HepG2 (cell line): ENCODE measurements around the gene ANO6. TPM values are rescaled to one million over a fixed set of nuclear protein-coding genes. Genes with fewer than 3 reads are reported as not detected.

Experiments
- ATAC-seq: fragments of 200-7000 bp; cut with Tn5 transposase; 3 replicates; pipeline ENCODE4 v1.9.1; 2020; ENCODE audit warnings: mild to moderate bottlenecking, moderate library complexity
- BruUV-seq: library from RNA; stranded (reverse); fragments of 400-500 nt; replicated peaks from 2 replicates; lab custom pipeline; 2021; lab: Mats Ljungman, UMichigan
- CTCF ChIA-PET: fragments of 300-600 bp; formaldehyde crosslinking; extraction: SDS; loops from one replicate; lab custom pipeline; 2021; ENCODE audit warnings: low total read pairs, inconsistent platforms, low intra/inter-chr PET ratio; lab: Yijun Ruan, JAX
- POLR2A ChIA-PET: fragments of 350-600 bp; sonication (Branson Sonifier 250); formaldehyde crosslinking; loops from one replicate; lab custom pipeline; 2020; ENCODE audit warnings: antibody characterized with exemption, inconsistent platforms; lab: Yijun Ruan, JAX
- DNase-seq: peaks from one replicate; pipeline ENCODE4 v3.0.0-alpha.2; 2015; ENCODE audit warnings: low spot score
- FAIRE-seq: peaks from 3 replicates; lab custom pipeline; 2011; peaks lifted over from hg19 to GRCh38; lab: Jason Lieb, UNC
- H2AFZ ChIP-seq: one replicate; pipeline ENCODE4 v1.6.1; 2011; ENCODE audit warnings: low read length, inconsistent platforms
- H3K27ac ChIP-seq: fragments of 300-600 bp; 3 replicates; pipeline ENCODE4 v1.8.0; 2011; ENCODE audit warnings: mixed run types, mild to moderate bottlenecking, mixed read lengths, low read length, inconsistent platforms; ENCODE audit not compliant: insufficient read depth; ENCODE audit errors: extremely low read length
- H3K27me3 ChIP-seq, 2 experiments: fragments of 200-600 bp in 1 of 2; 2 replicates in 1 of 2; 3 replicates in 1 of 2; pipeline versions ENCODE4 v1.6.0 to v1.8.0; 2011; ENCODE audit warnings: low read length in 2 of 2, mild to moderate bottlenecking in 2 of 2, moderate library complexity in 2 of 2, inconsistent platforms in 1 of 2; ENCODE audit not compliant: insufficient read depth in 2 of 2, control insufficient read depth in 1 of 2
- H3K36me3 ChIP-seq, 2 experiments: fragments of 200-600 bp in 1 of 2; replicated peaks in 1 of 2; 2 replicates in 1 of 2; 3 replicates in 1 of 2; pipeline versions ENCODE4 v1.5.1 to v1.8.0; 2011; ENCODE audit warnings: low read length in 2 of 2, inconsistent platforms in 1 of 2; ENCODE audit not compliant: insufficient read depth in 2 of 2, control insufficient read depth in 1 of 2
- H3K4me1 ChIP-seq: 2 replicates; pipeline ENCODE4 v1.5.1; 2012; ENCODE audit warnings: low read length, inconsistent platforms; ENCODE audit not compliant: insufficient read depth
- H3K4me2 ChIP-seq: 2 replicates; pipeline ENCODE4 v1.6.0; 2011; ENCODE audit warnings: low read depth, low read length, inconsistent platforms
- H3K4me3 ChIP-seq, 3 experiments: fragments of 200-600 bp in 1 of 3; sonication (generic), shearing (Covaris generic) in 1 of 3; replicated peaks in 1 of 3; 2 replicates each; pipeline ENCODE4 v1.5.1; 2011 to 2016; ENCODE audit warnings: low read length in 3 of 3, inconsistent platforms in 2 of 3, low read depth in 2 of 3, mild to moderate bottlenecking in 2 of 3, control low read depth in 1 of 3, mixed read lengths in 1 of 3; ENCODE audit not compliant: insufficient read depth in 1 of 3
- H3K79me2 ChIP-seq: one replicate; pipeline ENCODE4 v1.6.1; 2011; ENCODE audit warnings: low read length, inconsistent platforms; ENCODE audit not compliant: insufficient read depth
- H3K9ac ChIP-seq: 2 replicates; pipeline ENCODE4 v1.6.0; 2011; ENCODE audit warnings: mild to moderate bottlenecking, low read depth, low read length, inconsistent platforms; ENCODE audit not compliant: insufficient read depth
- H3K9me3 ChIP-seq: 2 replicates; pipeline ENCODE4 v1.5.1; 2012; ENCODE audit warnings: mild to moderate bottlenecking, low read length
- H4K20me1 ChIP-seq: 2 replicates; pipeline ENCODE4 v1.6.0; 2011; ENCODE audit warnings: inconsistent platforms, mild to moderate bottlenecking, low read length, moderate library complexity; ENCODE audit not compliant: insufficient read depth
- SKI ChIP-seq: fragments of 450-650 bp; IDR thresholded peaks from one replicate; pipeline ENCODE4 v1.6.1; 2018; ENCODE audit warnings: mild to moderate bottlenecking; ENCODE audit not compliant: partially characterized antibody
- ZNF362 ChIP-seq: sonication (generic); formaldehyde crosslinking; IDR thresholded peaks from 2 replicates; pipeline ENCODE4 v1.4.0; 2020; ENCODE audit warnings: missing genetic modification reagents, mild to moderate bottlenecking, borderline replicate concordance
- ZNF766 ChIP-seq: sonication (generic); formaldehyde crosslinking; IDR thresholded peaks from 2 replicates; pipeline ENCODE4 v1.5.0; 2020; ENCODE audit warnings: missing genetic modification reagents, borderline replicate concordance
- WGBS: methylation state at CpG from one replicate; pipeline ENCODE4 v1.1.6; 2017; ENCODE audit warnings: low lambda C conversion rate; 5-methylcytosine and 5-hydroxymethylcytosine counted together
- in situ Hi-C: cut with HindIII; loops from 2 replicates; pipeline ENCODE4 v1.10.0; 2017; ENCODE audit warnings: low pct_unique_long_range_greater_than_20kb; ENCODE audit not compliant: extremely low pct_ligation_motif_present
- intact Hi-C: fragments of 100-400 bp; cut with micrococcal nuclease; formaldehyde crosslinking; loops from one replicate; pipeline ENCODE4 v1.10.0; 2022; ENCODE audit not compliant: unreplicated experiment
- polyA plus RNA-seq, 8 experiments: library from polyadenylated mRNA; depleted of rRNA in 3 of 8; stranded (reverse) in 7 of 8; unstranded in 1 of 8; fragments of >200 nt; fragmentation: Illumina TruSeq in 4 of 8; extraction: Trizol in 4 of 8; gene quantifications; 2 replicates each; pipeline versions ENCODE4 v1.2.1 to v1.2.3, GENCODE V29; 2011 to 2016; ENCODE audit warnings: low read depth in 4 of 8, missing spikeins in 1 of 8, mixed read lengths in 1 of 8; ENCODE audit not compliant: insufficient read depth in 1 of 8
- total RNA-seq, 5 experiments: library from RNA; depleted of rRNA; stranded (reverse); fragments of >200 nt; fragmentation: Illumina TruSeq; extraction: Trizol; gene quantifications; 2 replicates each; pipeline ENCODE4 v1.2.3, GENCODE V29; 2016; ENCODE audit warnings: low read depth in 1 of 5
- TF ChIP-seq, protein P1 (sequence below): sonication (generic); formaldehyde crosslinking; IDR thresholded peaks from 2 replicates; pipeline ENCODE4 v1.5.1; 2020; ENCODE audit warnings: missing genetic modification reagents, mild to moderate bottlenecking, borderline replicate concordance

The ANO6 gene
- total and polyA plus RNA-seq, 2 of the 13 experiments (the other 11 are each of a cell fraction or from before 2014, with no cell fraction given), result 37.8 to 57.1 TPM

- Histone ChIP-seq H3K4me2 (no peak overlapping the region), H2AFZ (no peak overlapping the region), H3K4me3 (no peak overlapping the region), H3K4me1 (no peaks in the 10 kb centered on the region), H3K9me3 (no peaks in the 10 kb centered on the region), H3K79me2 (peaks cover 2% of the 10 kb centered on the region), H3K27ac (no peak overlapping the region), H4K20me1 (peaks cover 3% of the 10 kb centered on the region; the same call in 1 of the 2 replicates), H3K9ac (no peak overlapping the region), H3K27me3 (no peaks in the 10 kb centered on the region), H3K36me3 (0 out of 5 replicates have a peak, but pooled peaks cover 0 to 2% of the 10 kb centered on the region in 2 experiments)
- no peak for FAIRE-seq
- in situ Hi-C loops, result no loop called here
- no peak for DNase-seq
- no peak for ATAC-seq
- ChIA-PET POLR2A (no interaction called here), CTCF (no interaction called here)
- TF ChIP-seq ZNF766 (CRISPR knock-in tag) (no peak), SKI (no peak), ZNF362 (CRISPR knock-in tag) (no peak)
- TF ChIP-seq, protein P1, sequence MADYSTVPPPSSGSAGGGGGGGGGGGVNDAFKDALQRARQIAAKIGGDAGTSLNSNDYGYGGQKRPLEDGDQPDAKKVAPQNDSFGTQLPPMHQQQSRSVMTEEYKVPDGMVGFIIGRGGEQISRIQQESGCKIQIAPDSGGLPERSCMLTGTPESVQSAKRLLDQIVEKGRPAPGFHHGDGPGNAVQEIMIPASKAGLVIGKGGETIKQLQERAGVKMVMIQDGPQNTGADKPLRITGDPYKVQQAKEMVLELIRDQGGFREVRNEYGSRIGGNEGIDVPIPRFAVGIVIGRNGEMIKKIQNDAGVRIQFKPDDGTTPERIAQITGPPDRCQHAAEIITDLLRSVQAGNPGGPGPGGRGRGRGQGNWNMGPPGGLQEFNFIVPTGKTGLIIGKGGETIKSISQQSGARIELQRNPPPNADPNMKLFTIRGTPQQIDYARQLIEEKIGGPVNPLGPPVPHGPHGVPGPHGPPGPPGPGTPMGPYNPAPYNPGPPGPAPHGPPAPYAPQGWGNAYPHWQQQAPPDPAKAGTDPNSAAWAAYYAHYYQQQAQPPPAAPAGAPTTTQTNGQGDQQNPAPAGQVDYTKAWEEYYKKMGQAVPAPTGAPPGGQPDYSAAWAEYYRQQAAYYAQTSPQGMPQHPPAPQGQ (CRISPR knock-in tag), result no peak
- no TSS peak for BruUV-seq
- intact Hi-C loops, result no loop called here
- WGBS, result 100% methylated on average over 1 of the region's 1 CpG
Measured at GRCh38 chr12:45291518-45291917, 75.6 kb downstream of the ANO6 start.
